Forelimb muscle (tissue), 1 donor: ENCODE measurements around the gene TTYH3. TPM values are rescaled to one million over a fixed set of nuclear protein-coding genes. Genes with fewer than 3 reads are reported as not detected.

Experiments
- DNase-seq: peaks from one replicate; pipeline ENCODE4 v3.0.0-alpha.2; 2013; ENCODE audit warnings: low read depth
- polyA plus RNA-seq: library from polyadenylated mRNA; unstranded; fragments of 120-200 nt; gene quantifications from one replicate; pipeline ENCODE4 v1.2.1, GENCODE V29; 2013; ENCODE audit not compliant: insufficient read length

TTYH3 gene
- polyA plus RNA-seq, 1 donor: 71.4 TPM

DNA sequence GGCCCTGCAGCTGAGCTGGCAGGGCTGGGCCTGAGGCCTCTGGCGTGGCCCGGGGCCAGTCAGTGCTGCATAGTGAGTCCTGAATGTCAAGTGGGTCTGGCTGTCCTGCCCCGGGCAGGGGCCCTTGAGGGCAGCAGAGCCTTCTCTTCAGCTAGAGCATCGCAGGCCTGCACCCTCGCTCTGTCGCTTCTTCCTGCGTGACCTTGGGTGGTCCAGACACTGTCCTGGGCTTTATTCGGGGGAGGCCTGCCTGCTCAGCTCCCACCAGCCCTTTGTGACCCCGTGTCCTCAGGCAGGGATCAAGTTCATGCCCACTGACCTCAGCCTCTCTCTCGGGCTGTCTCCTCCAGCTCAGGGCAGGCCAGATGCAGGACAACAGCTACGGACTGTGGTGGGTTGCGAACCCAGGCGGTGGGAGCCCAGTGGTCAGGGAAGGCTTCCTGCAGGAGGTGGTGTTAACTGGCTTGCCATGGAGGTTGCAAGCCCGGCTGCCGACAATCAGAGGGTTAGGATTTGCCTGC lies 3.4 kb downstream of the TTYH3 start:
- DNase-seq: no peak

DNA sequence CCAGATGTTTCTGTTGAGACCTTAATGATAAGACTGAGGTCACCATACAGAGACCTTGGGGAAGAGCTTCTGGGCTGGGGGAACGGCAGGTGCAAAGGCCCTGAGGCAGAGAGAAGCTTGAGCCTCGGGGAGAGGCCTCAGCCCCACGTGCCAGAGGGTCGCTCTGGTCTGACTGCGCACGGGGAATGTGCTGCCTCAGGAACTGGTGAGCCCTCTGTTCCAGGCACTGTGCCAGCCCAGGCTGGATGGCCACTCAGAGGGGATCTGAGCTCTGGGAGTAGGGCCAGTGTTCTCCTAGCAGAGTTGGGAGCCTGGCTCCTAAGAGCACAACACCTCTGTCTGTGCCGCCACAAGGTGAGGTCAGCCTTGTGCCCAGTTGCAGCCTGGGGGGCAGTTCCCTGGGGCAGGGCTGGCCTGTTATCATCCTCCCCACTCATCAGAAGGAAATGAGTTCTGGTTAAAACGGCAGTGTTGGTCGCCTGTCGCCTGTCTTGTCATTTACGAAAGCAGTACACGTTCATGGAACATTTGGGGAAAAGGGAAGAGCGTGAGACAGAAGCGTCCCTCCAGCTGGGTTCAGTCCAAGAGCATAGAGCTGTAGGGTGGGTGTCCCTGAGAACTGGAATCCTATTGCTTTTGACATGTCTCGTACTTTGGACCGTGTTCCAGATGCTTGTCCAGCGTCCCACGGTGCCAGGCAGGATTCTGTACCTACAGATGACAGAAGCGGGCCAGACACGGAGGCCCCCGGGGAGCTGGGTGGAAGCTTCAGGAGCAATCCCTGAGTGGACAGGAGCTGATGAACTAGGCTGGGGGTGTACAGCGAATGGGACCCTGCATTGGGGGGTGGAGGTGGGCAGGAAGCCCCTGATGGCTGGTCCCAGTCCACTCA lies 4.3 kb downstream of the TTYH3 start:
- DNase-seq: no peak

- no peak for DNase-seq
Observed at GRCh38 chr7:2637066-2637471, 5.3 kb downstream of the TTYH3 start.

DNA sequence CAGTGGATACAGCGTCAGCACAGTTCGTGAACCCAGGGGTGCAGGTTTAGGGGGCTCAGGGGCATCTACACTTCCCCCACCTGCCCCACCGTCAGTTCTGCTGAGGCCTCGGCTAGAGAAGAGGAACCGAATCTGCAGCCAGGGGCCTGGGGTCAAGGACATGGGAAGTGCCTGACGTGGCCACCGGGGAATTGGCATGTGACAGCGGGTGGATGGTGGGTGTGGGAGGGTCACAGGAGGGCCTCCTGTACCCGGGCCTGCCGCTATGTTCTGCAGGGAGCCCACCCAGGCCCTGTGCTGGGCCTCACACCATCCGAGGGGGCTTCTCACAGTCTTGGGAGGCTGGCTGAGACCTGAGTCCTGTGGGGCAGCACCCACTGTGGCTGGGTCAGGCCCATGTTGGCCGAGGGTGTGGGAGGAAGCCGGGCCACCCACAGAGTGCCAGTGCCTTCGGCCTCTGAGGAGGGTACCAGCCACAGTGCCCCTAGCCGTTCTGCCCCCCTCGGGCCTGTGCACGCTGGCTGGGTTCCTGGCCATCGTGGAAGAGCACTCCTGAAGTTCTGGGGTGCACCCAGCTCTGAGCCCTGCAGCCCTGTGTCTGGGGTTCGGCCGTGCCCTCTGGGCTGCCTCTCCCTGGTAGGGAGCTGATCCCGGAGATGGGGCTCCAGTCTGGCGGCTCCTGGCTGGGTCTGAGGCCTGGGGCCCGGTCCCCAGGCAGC lies 5.9 kb downstream of the TTYH3 start:
- no peak for DNase-seq

DNA sequence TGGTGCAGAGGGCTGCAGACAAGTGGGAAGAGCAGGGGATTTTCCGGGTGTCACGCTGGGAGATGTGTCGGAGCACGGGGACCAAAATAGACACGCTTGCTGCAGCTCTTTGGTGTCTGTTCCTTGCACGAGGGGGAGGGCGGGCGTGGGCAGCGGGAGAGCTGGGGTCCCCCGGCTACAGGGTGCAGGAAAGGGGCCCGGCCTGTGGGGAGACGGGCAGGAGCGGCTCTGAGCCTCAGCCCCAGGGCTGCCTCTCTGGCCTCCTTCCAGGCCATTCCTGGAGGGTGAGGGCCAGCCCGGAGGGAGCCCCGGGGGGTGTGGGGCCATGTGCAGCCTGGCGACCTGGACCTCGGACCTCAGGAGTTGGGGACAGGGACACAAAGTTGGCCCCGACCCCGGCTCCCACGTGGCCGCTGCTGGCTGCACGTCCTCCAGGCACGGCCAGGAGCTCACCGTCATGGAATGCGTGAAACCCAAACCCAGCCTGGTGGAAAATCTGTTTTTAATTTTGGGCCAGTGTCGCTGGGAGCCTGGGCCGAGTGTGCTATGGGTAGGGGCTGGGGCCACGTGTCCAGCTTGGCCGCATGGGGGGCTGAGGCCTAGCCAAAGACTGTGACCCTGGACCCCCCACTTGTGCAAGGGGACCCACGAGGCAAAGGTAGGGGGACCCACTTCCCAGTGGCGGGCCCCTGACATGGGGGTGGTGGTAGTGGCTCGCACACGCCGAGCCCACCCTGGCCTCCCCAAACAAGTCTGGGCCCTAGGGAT lies 6.6 kb downstream of the TTYH3 start:
- no peak for DNase-seq

DNA sequence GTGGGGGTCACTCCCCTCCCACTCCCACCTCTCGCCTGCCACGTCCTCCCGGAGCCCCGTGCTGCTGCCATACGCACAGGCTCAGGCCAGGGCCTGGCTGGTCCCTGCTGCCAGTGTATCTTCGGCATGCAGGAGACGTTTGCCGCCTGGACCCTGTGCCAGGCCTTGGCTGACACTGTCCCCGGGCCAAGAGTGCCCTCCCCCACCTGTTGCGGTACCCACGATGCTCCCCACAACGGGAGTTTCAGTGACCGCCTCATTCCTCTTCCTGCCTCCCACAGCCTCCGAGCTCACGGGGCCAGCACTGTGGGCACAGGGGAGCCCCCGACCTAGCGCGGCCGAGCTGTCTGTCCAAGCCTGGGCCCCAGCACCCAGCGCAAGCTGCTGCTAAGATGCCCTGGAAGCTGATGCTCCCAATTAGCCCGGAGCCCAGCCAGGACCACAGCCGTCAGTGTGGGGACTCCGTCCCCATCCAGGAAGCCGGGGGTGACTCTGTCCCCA lies 7.4 kb downstream of the TTYH3 start:
- no peak for DNase-seq

- no peak for DNase-seq
Observed at GRCh38 chr7:2639695-2640481, 8.1 kb downstream of the TTYH3 start.

DNA sequence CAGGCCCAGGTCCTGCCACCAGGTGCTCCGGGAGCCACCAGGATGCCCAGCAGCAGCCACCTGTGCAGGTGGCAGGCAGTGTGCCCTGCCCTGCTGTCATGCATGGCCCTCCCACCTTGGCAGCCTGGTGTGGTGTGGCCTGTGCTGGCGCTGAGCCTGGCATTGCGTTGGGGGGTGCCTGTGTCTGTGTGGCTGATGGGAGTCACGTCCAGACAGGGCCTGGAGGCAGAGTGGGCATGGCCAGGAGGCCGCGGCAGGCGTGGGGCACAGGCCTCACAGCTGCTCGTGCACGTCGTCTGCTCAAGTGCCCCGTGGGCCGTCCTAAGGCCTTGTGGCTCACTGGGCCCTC lies 8.7 kb downstream of the TTYH3 start:
- no peak for DNase-seq

GRCh38 chr7:2640846-2641316 lies 9.1 kb downstream of the TTYH3 start:
- no peak for DNase-seq

DNA sequence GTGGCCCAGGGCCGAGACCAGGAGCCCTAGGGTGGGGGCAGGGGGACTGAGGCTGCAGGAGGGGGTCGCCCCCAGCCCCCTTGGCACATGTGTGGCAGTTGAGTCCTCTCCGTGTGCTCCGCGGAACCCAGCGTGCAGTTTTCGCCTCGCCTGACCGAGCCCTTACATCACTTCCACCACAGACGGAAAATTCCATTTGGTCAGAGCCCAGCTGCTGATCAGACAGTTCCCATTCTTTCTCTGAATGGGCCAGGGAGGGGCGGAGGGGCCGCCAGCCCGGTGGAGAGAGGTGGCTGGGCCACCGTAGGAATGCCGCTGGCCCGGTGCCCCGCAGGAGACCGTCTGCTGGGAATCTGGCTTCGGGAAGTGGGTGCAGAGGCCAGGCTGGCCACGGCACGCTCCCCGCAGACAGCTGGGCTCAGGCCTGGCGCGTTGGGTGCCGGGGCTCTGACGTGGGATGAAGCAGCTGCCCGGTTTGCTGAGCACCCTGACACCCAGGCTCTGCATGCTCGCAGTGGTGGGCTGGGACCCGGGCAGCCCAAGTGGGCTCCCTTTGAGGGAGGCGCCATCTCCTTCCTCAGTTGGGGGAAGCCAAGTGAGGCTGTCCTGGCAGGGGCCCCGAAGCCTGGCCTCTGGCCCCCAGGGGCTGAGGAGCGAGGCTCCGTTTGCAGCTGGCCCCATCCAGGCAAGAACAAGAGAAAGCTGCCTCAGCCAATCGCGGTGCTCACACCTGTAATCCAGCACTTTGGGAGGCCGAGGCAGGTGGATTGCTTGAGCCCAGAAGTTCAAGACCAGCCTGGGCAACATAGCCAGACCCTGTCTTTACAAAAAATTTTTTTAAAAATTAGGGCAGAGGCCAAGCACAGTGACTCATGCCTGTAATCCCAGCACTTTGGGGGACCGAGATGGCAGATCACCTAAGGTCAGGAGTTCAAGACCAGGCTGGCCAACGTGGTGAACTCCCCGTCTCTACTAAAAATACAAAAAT lies 9.9 kb downstream of the TTYH3 start:
- DNase-seq: peak; percentile 95

- DNase-seq: no peak
Observed at GRCh38 chr7:2643386-2644219, 11.8 kb downstream of the TTYH3 start.

DNA sequence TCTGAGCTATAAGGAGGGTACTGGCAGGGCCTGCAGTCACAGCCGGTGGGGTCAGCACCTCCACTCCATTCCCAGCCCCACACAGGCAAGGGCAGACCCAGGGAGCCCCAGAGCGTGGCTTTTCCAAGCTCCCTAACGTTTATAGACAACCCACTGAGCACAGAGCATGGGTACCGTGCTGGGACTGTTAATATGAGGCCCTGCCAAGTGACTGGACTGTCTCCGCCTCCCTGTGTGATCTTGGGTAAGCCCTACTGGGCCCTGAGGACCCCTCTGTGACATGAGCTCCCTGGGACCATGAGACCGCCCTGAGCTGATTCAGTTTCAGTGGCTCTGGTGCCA lies 12.4 kb downstream of the TTYH3 start:
- DNase-seq: no peak

- DNase-seq: no peak
Observed at GRCh38 chr7:2644562-2645273, 12.9 kb downstream of the TTYH3 start.

DNA sequence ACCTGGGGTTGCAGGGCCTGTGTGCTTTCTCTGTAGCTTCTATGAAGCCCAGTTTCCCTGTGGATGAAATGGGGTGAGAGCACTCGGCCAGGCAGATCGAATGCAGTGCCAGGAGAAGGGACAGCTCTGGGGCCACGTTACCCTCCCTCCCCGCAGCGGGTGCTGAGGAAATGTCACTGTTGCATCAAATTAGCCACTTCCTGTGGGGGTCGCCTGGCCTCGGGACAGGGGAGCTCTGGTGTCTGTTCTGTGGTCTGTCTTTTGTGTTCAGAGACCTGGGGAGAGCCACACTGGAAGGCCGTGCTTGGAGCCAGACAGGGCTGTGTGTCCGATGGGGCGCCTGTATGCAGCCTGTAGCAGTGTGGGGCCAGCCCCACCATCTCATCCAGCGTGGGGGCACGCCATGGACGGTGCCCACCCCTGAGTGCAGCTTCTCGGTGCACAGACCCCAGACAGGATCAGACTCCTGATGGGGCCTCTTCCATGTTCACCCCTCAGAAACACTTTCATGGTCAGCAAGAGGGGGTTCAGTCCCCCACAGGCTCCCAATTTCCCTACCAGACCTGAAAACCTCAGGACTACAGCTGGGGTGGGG lies 13.6 kb downstream of the TTYH3 start:
- DNase-seq: no peak

DNA sequence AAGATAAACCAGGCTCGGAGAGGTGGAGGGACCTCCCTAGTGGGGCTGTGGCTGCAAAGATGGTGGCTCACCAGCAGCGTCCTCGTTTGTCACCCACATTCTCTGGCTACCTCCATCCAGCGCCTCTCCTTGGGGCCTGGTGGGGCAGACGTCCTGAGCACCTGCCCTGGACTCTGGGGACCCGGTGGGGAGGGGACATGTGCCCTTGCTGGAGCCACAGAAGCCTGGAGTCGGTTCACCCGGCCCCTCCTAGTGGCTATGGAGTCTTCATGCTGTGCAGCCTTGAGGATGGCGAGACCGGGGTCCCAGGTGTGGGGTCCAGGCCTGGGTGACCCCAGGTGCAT lies 14.5 kb downstream of the TTYH3 start:
- no peak for DNase-seq

GRCh38 chr7:2646680-2647571 lies 15.1 kb downstream of the TTYH3 start:
- DNase-seq: no peak

GRCh38 chr7:2647594-2648172 lies 15.9 kb downstream of the TTYH3 start:
- DNase-seq: no peak
